DMS153 (cell line): ENCODE data around the gene ZNF428.
A peak's percentile ranks its signal among the peaks of the same experiment; 100 is the strongest.
"Not testable (repeated sequence)": the region's sequence is repeated elsewhere in the genome, so short reads cannot be mapped to it uniquely, and the experiment has no call there.

Experiments used
- DNase-seq: peaks from one replicate; lab custom pipeline; 2025; lab: John Stamatoyannopoulos, UW

ZNF428 gene

DNA sequence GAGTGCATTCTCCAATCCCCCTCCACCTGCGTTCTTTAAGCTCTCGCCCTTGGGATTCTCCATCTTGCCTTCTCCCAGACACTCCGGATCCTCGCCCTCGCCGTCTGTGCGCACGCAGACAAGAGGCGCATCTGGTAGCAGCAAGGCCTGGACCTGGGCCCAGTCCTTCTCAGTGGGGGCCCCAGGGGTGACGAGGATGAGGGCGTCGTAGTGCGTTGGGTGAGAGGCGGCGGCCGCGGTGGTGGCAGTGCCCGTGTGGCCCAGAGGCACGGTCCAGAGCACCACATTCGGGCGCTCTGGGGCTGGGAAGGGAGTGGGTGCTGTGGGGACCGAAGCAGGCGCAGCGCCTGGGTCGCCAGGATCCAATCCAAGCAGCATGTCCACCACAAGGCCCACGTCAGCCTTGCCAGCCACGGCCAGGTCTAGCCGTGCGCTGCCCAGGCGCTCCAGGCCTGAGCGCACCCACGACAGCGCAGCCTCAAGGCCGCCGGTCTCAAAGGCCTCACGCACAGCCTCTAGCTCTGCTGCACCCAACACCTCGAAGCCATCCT, 26.6 kb downstream of the ZNF428 start:
- no peak for DNase-seq

DNA sequence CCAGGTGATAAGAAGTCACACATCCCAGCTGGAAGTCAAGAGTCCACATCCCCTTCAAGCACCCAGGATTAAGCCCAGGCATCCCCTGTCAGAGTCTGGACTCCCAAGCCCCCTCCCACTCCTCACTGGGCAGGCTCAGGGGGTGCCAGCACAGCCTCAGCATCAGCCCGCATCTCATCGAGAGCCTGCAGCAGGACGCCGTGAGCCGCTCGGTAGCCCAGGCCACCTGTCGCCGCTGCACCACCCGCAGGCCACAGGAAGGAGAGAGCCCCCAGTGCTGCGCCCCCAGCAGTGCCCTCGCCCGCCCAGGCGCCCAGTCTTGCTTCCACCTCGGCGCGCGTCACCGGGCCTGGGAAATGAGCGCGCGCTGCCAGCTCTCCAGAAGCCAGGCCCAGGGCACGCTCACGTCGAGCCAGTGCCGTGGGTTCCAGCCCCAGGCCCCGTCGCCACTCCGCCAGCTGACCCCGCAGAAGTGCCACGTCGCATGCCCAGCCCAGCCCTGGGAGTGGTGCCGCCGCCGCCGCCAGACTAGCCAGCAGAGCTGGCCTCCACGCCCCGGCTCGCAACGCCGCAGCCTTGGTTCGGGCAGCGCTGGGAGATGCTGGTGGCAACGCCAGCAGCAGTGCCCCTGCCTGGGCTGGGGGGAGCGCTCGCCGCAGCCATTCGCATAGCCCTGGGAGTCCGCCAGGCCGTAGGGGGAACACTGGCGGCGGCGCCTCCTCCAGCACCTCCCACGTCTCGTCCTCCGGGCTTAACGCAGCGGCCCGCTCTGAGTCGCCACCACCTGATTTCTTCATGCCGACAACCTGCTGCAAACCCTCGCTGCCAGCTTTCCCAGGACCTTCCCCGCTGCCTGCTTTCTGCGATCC, 27.3 kb downstream of the ZNF428 start:
- DNase-seq = no peak

DNA sequence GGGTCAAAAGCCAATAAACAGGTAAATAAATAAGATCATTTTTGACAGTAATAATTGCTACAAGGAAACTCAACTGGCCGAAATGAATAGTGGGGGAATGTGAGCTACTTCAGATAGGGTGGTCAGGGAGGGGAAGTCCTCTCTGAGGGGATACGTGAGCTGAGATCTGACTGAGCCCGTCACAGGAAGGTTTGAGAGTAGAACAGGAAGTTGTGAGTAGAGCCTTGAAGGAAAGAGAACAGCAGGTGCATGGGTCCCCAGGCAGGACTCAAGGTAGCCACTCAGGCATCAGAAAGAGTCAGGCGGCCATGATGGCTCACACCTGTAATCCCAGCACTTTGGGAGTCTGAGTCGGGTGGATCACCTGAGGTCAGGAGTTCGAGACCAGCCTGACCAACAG, 29.8 kb downstream of the ZNF428 start:
- DNase-seq = no peak

DNA sequence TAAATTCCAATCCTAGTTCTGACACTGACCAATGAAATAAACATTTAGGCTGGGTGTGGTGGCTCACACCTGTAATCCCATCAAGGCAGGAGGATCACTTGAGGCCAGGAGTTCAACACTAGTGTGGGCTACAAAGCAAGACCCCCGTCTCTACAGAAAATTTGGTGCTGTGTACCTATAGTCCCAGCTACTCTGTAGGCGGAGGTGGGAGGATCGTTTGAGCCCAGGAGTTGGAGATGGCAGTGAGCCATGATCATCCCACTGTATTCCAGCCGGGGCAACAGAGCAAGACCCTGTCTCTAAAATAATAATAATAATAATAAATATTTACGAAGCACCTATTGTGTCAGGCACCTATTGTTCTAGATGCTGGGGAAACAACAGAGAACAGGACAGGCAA, 30.2 kb downstream of the ZNF428 start:
- no peak for DNase-seq

DNA sequence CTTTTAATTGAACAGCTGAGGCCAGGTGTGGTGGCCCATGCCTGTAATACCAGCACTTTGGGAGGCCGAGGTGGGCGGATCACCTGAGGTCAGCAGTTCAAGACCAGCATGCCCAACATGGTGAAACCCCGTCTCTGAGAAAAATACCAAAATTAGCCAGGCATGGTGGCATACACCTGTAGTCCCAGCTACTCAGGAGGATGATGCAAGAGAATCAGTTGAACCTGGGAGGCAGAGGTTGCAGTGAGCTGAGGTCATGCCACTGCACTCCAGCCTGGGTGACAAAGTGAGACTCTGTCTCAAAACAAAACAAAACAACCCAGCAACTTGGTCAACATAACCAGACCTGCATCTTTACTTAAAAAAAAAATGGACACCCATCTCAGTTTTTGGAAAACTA, 32.4 kb downstream of the ZNF428 start:
- not testable (repeated sequence) for DNase-seq

DNA sequence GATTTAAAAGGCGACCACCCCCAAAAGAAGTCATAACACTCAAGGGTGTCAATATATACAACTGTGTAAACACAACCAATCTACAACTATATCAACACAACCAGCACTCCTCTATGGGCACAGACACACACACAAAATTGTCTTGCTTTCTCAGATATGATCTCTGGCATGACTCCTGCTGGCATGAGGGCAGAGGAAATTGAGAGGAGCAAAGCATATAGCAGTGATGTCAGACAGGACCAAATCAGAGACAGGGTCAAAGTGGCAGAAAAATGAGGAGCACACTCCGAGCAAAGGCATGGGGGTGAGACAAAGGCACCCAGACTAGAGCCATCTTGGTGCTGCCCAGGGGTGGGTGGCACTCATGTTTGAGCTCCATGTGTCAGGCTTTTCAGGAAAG, 33.1 kb downstream of the ZNF428 start:
- no peak for DNase-seq

DNA sequence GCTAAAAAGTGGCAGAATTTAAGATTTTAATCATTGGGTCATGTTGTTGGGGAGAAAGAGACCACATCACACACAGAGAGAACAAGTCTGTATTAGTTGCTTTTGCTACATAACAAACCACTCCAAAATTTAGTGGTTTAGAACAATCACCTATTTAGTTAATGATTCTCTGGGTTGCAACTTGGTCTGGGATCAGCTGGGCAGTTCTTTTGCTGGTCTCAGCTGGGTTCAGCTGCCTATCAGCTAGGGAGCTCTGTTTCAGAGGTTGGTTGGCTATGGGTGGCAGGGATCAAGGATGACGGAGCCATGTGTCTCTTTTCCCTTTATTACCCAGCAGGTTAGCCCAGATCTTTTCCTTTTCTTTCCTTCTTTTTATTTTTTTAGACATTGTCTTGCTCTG, 34.9 kb downstream of the ZNF428 start:
- no peak for DNase-seq

DNA sequence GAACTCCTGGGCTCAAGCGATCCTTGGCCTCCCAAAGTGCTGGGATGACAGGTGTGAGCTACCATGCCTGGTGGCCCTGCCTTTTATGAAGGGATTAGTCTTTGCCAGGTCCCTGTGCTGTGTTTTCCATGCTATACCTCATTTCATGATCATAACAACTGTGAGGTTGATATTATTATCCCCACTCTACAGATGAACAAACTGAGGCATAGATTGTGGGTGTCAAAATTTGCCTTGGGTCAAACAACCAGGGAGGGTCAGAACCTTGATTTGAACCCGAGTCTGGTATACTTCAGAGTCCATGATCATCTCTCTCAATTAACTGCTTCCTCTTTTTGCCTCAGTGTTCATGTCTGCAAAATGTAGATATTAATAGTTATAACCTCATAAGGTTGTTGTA, 36.9 kb downstream of the ZNF428 start:
- DNase-seq = no peak

DNA sequence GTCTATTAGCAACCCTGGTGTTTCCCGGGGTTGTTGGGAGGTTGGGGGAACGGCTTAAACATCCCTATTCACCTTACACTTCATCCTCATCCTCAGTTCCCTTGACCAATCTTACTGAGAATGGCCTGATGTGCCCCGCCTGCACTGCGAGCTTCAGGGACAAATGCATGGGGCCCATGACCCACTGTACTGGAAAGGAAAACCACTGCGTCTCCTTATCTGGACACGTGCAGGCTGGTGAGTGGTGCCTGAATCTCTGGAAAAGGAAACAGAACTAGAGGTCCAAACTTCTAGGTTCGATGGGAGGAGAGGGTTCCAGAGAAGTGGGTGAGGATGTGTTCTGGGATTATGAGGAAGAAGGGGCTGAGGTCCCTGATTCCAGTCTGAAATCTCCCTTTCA, 38.0 kb downstream of the ZNF428 start:
- DNase-seq = no peak

DNA sequence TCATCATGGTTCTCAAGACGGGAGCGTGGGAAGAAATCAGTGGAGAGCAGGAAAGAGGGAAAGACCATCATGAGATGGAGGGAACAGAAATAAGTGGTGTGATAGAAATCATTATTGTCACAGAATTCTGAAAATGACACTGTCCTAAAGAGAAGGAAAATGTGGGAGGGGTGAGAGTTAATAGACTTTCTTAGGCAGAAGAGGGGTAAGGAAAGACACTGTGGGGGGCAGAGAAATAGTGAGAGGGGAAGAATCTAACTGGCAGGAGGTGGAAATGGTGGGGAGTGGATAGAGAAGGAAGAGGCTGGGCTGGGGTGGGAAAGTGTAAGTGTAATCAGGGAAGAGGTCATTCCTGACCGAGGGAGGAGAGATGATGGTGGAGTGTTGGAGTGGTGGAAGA, 40.6 kb downstream of the ZNF428 start:
- DNase-seq = no peak

DNA sequence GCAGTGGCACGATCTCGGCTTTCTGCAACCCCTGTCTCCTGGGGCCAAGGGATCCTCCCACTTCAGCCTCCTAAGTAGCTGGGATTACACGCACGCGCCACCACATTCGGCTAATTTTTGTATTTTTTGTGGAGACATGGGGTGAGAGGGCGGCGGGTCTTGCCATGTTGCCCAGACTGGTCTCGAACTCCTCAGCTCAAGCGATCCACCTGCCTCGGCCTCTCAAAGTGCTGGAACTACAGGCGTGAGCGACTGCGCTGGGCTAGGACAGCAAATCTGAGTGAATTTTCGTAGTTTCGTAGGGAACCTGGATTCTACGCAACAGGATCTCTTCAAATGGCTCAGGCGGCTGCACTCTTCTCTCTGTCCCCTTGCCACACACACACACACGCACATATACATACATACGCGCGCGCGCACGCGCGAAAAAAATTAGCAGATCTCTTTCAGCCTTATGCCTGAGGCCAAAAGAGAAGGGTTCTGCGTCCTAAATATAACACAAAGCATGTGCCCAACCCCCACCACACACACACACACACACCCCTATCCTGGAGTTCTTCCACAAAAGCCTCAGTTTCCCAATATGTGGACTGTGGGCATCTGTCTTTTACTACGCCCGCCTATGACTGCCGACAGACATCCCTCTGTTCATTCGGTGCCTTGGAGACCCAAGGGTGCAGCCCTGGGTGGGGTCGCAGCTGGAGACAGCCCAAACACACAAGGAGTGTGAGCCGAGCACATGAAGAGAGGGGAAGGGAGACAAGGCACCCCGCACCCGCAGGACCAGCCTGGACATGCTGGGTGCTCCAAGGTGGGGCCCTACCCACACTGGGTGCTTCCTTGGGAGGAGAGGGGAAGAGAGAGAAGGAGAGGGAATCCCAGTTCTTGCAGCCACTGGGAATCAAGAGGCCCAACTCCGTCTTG, 43.2 kb downstream of the ZNF428 start:
- no peak for DNase-seq

DNA sequence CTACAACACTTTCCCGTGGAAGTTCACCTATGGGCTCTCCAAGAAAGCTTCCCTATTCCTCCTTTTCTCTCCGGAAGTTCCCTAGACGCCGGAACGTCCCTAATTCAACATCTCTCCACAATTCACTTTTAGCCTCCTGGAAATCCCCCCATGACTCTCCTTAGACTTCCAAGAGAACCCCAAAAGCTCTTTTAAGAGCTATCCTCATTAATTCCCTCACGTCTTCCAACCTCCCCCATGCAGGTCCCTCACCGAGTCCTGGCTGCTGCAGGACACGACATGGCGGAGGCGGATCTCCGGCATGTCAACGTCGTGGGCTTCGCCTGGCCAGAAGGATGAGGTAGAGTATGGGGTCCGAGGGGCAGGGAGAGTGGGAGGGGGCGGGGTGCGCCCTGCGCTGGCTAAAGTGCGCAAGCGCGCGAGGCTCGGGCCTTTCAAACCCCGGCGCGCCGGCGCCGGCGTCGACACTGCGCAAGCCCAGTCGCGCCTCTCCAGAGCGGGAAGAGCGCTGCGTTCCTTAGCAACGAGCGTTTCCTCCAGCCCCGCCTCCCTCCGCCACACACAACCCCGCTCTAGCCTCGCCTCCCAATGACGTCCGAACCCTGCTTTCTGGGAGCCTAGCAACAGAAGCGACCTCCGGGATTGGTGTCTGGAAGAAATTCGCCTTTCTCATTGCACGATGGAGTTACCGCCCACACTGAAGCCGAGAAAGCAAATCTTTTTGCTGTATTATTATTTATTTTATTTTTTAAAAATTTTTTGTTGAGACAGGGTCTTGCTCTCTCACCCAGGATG, 44.1 kb downstream of the ZNF428 start, which contains the start of the genes PINLYP and XRCC1:
Gene PINLYP (plus strand): TSS at position 646 of the 795 bp plus-strand sequence. CDS start 1,391 bp downstream, outside the sequence.
Gene XRCC1 (minus strand): TSS at position 372 of the 795 bp plus-strand sequence. CDS start 69 bp downstream, at position 303.
- DNase-seq = peak; percentile 97

DNA sequence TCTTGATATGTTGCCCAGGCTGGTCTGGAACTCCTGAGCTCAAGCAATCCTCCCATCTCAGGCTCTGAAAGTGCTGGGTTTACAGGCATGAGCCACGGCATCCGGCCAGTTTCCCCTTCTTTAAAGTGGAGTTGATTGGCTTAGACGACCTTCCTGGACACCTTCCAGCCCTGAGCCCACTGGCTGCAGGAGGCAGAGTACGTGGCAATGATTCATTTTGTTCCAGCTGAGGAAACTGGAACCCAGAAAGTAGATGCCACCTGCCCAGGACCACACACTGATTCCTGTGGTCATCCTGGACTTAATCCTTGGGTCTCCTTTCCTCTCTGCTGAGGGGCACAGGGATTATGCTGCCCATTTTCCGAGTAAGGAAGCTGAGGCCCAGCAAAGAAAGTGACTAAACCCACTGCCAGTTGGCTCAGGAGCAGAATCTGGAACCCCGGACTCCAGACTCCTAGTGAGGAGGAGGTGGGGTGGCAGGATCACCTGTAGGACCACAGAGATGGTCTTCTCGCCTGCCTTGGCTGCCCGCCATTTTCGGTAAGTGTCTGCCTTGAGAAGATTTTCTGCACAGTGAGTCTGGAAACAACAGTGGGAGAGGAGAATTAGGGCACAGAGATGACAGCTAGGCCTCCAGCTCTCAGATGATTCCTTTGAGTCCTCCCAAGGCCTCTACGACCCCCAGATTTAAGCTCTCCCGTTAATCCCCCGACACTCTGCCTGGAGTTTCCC, 44.8 kb downstream of the ZNF428 start:
- DNase-seq = no peak

DNA sequence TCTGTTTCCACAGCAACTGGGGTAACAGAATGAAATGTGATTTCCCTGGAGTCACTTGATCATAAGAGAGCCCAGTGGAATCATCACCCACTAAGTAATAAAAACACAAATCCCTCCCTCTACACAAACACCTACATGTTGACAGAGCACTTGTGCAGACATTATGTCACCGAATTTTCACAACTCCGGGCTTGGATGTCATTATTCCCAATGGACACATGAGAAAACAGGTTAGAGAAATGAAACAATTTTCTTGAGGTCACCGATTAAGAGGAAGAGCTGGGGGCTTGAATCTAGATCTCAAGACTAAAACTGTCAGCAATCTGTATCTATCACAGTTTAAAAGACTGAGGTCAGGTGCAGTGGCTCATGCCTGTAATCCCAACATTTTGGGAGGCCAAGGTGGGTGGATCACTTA, 47.2 kb downstream of the ZNF428 start:
- peak; percentile 93 for DNase-seq

DNA sequence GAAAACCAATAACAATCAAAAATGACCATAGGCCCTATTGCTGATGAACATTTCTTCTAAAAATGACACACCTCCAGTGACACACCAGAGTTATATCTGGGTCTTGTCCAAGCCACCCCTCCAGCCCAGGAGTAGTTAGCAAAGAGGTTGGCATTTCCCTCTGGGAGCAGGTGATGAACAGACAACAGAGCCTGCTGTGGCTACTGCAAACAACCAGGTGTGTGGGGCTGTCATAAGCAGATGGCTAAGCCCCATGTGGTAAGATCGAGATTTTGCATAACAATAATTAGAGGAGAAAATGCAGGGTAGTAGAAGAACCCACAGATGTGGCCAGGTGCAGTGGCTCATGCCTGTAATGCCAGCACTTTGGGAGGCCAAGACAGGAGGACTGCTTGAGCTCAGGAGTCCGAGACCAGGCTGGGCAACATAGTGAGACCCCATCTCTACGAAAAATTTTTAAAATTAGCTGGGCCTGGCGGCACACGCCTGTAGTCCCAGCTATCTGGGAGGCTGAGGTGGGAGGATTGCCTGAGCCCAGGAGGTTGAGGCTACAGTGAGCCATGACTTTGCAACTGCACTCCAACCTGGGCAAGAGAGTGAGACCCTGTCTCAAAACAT, 49.1 kb downstream of the ZNF428 start:
- DNase-seq = peak; percentile 69

DNA sequence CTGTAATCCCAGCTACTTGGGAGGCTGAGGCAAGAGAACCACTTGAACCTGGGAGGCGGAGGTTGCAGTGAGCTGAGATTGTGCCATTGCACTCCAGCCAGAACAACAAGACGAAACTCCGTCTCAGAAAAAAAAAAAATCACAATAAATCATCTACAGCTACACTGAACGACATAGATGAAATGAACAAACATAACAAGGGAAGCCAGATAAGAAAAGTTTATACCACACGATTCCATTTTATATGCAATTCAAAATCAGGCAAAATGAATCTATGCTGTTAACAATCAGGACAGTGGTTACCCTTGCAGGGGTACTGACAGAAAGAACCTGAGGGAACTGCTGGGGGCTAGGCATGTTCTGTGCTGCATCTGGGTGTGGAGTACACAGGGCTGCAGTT, 49.8 kb downstream of the ZNF428 start:
- no peak for DNase-seq

DNA sequence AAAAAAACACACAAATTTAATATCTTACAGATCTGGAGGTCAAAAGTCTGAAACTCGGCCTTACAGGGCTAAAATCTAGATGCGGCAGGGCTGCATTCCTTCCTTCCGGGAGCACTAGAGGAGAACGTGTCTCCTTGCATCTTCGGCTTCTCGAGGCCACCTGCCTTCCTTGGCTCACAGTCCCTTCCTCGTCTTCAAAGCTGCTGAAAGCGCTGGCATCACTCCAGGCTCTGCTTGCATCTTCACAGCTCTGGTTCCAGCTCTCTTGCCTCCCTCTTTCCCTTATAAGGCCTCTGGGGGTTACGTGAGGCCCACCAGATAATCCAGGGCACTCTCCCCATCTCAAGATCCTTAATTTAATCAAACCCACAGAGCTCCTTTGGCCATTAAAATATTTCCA, 54.6 kb downstream of the ZNF428 start:
- DNase-seq = no peak

DNA sequence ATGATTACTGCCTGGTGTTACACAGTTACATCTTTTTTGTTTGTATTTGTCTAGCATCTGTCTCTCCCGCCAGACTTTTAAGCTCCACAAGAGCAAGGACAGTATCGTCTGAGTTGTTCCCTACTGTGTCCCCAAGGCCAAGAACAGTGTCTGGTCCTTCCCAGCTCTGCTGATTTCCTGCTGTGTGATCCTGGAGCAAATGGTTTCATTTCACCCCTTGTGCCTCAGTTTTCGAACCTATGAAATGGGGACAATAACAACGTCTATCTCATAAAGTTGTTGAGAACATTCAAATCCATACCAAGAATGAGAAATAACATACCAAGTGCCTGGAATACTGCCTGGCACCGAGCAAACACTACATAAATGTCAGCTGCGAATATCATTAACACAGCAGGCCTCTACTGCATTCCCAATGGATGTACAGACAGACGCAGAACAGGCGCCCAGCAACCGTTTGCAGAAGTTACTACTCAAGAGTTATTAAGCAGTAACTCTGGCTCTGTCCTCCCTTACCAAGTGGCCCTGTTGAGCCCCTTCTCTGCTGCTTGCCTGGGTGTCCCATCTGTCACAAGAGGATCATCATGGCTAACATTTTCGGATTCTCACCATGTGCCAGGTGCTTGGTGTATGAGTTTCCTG, 55.5 kb downstream of the ZNF428 start:
- no peak for DNase-seq

DNA sequence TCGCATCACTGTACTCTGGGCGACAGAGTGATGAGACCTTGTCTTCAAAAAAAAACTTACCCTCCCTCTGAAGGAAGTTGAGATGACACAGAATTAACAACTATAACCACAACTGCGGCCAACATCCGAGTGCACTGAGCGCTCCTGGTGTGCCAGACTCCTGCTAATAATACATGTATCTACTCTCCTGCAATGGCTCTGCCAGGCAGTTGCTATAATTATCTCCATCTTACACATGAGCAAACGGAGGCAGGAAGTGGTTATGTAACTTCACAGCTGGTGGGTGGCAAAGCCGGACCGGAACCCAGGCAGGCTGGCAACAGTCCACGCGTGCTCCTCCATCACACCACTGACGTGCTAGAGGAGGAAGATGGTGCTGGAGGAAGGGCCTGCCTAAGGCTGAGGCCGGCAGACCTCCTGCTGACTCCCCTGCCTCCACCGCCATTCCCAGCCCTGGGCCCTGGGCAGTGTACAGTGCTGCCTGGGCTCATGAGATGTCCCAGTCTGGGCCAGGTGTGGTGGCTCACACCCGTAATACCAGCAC, 56.7 kb downstream of the ZNF428 start:
- DNase-seq = peak; percentile 79
